Peyer's patch (tissue), 4 donors: ENCODE results near the gene FGF1.

Source experiments
- POLR2A ChIP-seq, 2 donors: fragments of 450-650 bp; IDR thresholded peaks; one replicate each; pipeline ENCODE4 v1.5.1; 2017; ENCODE audit warnings: antibody characterized with exemption in 2 of 2, mild to moderate bottlenecking in 2 of 2, moderate library complexity in 2 of 2
- TF ChIP-seq, protein P1 (sequence below), 6 experiments: fragments of 450-650 bp in 4 of 6; fragments of 200-600 bp in 2 of 6; sonication (generic) in 1 of 6; IDR thresholded peaks; one replicate each; pipeline ENCODE4 v1.5.1; 2017 to 2019; ENCODE audit warnings: antibody characterized with exemption in 6 of 6, mild to moderate bottlenecking in 3 of 6, moderate library complexity in 1 of 6

- no peak for TF ChIP-seq POLR2A (IDR thresholded peaks at IDR 0.05)
- TF ChIP-seq, protein P1, sequence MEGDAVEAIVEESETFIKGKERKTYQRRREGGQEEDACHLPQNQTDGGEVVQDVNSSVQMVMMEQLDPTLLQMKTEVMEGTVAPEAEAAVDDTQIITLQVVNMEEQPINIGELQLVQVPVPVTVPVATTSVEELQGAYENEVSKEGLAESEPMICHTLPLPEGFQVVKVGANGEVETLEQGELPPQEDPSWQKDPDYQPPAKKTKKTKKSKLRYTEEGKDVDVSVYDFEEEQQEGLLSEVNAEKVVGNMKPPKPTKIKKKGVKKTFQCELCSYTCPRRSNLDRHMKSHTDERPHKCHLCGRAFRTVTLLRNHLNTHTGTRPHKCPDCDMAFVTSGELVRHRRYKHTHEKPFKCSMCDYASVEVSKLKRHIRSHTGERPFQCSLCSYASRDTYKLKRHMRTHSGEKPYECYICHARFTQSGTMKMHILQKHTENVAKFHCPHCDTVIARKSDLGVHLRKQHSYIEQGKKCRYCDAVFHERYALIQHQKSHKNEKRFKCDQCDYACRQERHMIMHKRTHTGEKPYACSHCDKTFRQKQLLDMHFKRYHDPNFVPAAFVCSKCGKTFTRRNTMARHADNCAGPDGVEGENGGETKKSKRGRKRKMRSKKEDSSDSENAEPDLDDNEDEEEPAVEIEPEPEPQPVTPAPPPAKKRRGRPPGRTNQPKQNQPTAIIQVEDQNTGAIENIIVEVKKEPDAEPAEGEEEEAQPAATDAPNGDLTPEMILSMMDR (IDR thresholded peaks at IDR 0.05) = no peak
Measured at GRCh38 chr5:142660731-142661130, 25.2 kb downstream of the FGF1 start.
